ENCODE results near the gene PREB. TPM values are rescaled to one million over a fixed set of nuclear protein-coding genes. Genes with fewer than 3 reads are reported as not detected.

Gene PREB
- 100 to 1,000 TPM in 2 of 6 experiments, 10 to 100 TPM in 4; 27.1 to 102 (median 59.2) TPM for total RNA-seq
- long read RNA-seq, partial matches to known transcripts: 1 of 5 reads
- long read RNA-seq, other reads (novel, unspliced or antisense): 1 of 5 reads

GRCh38 chr2:27133905-27134780, at the start of gene PREB:
Gene PREB (minus strand): TSS chr2:27134636. CDS start chr2:27134421, 215 bp downstream.
- no peaks in the 10 kb centered on the region for H3K9me3 ChIP-seq
- no peaks in the 10 kb centered on the region for H3K27me3 ChIP-seq
- intact Hi-C loops (cut with DNase I): loop anchor here in 1 of 2 donors (10.0 kb wide), 1 partner anchor 141 kb away; the partner anchor contains the start of gene DNAJC5G
- peak within 1 kb of the TSS; percentile 92 to 97 (median 96) for H3K4me3 ChIP-seq
- peak; percentile 91 to 96 (median 92) for ATAC-seq
- peaks cover 0 to 29% (median 19%) of the 10 kb centered on the region in 4 donors for H3K36me3 ChIP-seq
- WGBS (ENCODE audit: insufficient coverage, low coverage, low lambda C conversion rate, missing lambda C conversion rate): 0% methylated on average over 16 of the region's 86 CpGs
- peak; percentile 98 for DNase-seq
- TF ChIP-seq CTCF (IDR thresholded peaks at IDR 0.05) (peak in 1 of 4 donors; percentile 7), POLR2A (IDR thresholded peaks at IDR 0.05) (peak; percentile 86)
- H3K4me1 ChIP-seq: peaks cover 0 to 13% (median 4%) of the 10 kb centered on the region in 4 donors
- H3K27ac ChIP-seq: peak within 1 kb of the TSS; percentile 72 to 84 (median 81)

- H3K4me3 ChIP-seq: no peak overlapping the region
- H3K36me3 ChIP-seq: no peaks in the 10 kb centered on the region
- peaks cover 0 to 59% (median 27%) of the 10 kb centered on the region in 4 donors for H3K4me1 ChIP-seq
- DNase-seq (peak; percentile 39 to 86 (median 73)), ATAC-seq (peak; percentile 26 to 55 (median 48))
- peak overlapping the region; percentile 80 to 96 (median 91) for H3K27ac ChIP-seq
- intact Hi-C loops (cut with DNase I): no loop called here
- no peaks in the 10 kb centered on the region for H3K9me3 ChIP-seq
- no peaks in the 10 kb centered on the region for H3K27me3 ChIP-seq
- no peak for TF ChIP-seq CTCF (IDR thresholded peaks at IDR 0.05)
- no peak for TF ChIP-seq POLR2A (IDR thresholded peaks at IDR 0.05)
- 37% methylated on average over 4 of the region's 4 CpGs for WGBS (ENCODE audit: insufficient coverage, low coverage, low lambda C conversion rate, missing lambda C conversion rate)
Observed at GRCh38 chr2:27184115-27184514, 49.7 kb upstream of the PREB start.

- no peak for TF ChIP-seq POLR2A (IDR thresholded peaks at IDR 0.05)
- no peak for TF ChIP-seq CTCF (IDR thresholded peaks at IDR 0.05)
- H3K27ac ChIP-seq: peak overlapping the region; percentile 80 to 96 (median 91)
- H3K27me3 ChIP-seq: no peaks in the 10 kb centered on the region
- intact Hi-C loops (cut with DNase I): no loop called here
- H3K36me3 ChIP-seq: no peaks in the 10 kb centered on the region
- no peaks in the 10 kb centered on the region for H3K9me3 ChIP-seq
- 65% methylated on average over 4 of the region's 4 CpGs for WGBS (ENCODE audit: insufficient coverage, low coverage, low lambda C conversion rate, missing lambda C conversion rate)
- peaks cover 0 to 71% (median 36%) of the 10 kb centered on the region in 4 donors for H3K4me1 ChIP-seq
- no peak overlapping the region for H3K4me3 ChIP-seq
- no peak for DNase-seq
- ATAC-seq: no peak
Observed at GRCh38 chr2:27182346-27182745, 47.9 kb upstream of the PREB start.

- H3K9me3 ChIP-seq: no peaks in the 10 kb centered on the region
- 26% methylated on average over 3 of the region's 3 CpGs for WGBS (ENCODE audit: insufficient coverage, low coverage, low lambda C conversion rate, missing lambda C conversion rate)
- intact Hi-C loops (cut with DNase I): no loop called here
- peak overlapping the region; percentile 80 to 96 (median 95) for H3K27ac ChIP-seq
- TF ChIP-seq POLR2A (IDR thresholded peaks at IDR 0.05) (no peak), CTCF (IDR thresholded peaks at IDR 0.05) (no peak)
- no peak overlapping the region for H3K4me3 ChIP-seq
- H3K36me3 ChIP-seq: no peaks in the 10 kb centered on the region
- DNase-seq (no peak), ATAC-seq (peak; percentile 33 to 58 (median 44))
- peaks cover 0 to 57% (median 30%) of the 10 kb centered on the region in 4 donors for H3K4me1 ChIP-seq
- H3K27me3 ChIP-seq: no peaks in the 10 kb centered on the region
Observed at GRCh38 chr2:27179344-27180000, 45.0 kb upstream of the PREB start.
